ENCODE results near the gene CSRNP2. TPM values are rescaled to one million over a fixed set of nuclear protein-coding genes. Genes with fewer than 3 reads are reported as not detected.
"Not testable (repeated sequence)": the region's sequence is repeated elsewhere in the genome, so short reads cannot be mapped to it uniquely, and the experiment has no call there.

Gene CSRNP2
- total RNA-seq, 2 experiments from 2014 or later: 19.2 to 20.2 TPM

GRCh38 chr12:51103977-51104376 lies 20.6 kb upstream of the CSRNP2 start:
- Mint-ChIP-seq H3K9me3 (no peaks in the 10 kb centered on the region), H3K27ac (peak overlapping the region; percentile 69), H3K36me3 (peaks cover 36% of the 10 kb centered on the region), H3K4me3 (no peak overlapping the region), H3K27me3 (no peaks in the 10 kb centered on the region), H3K4me1 (ENCODE audit: low read depth) (peaks cover 9% of the 10 kb centered on the region)
- CTCF ChIA-PET: interaction anchor here (1.3 kb wide), 1 partner anchor 149 kb away, joined by 3 read pairs; no protein-coding TSS in a partner anchor
- DNase-seq: peak; percentile 51
- intact Hi-C loops (cut with micrococcal nuclease): no loop called here
- POLR2A ChIA-PET: no interaction called here

- Mint-ChIP-seq H3K27me3 (no peaks in the 10 kb centered on the region), H3K4me1 (ENCODE audit: low read depth) (peaks cover 3% of the 10 kb centered on the region), H3K4me3 (no peak overlapping the region), H3K9me3 (no peaks in the 10 kb centered on the region), H3K36me3 (peaks cover 40% of the 10 kb centered on the region), H3K27ac (no peak overlapping the region)
- intact Hi-C loops (cut with micrococcal nuclease): no loop called here
- DNase-seq: no peak
- ChIA-PET CTCF (no interaction called here), POLR2A (interaction anchor here (0.7 kb wide), 1 partner anchor 910 kb away, joined by 3 read pairs; no protein-coding TSS in a partner anchor)
Measured at GRCh38 chr12:51098611-51099010, 15.2 kb upstream of the CSRNP2 start.

- ChIA-PET CTCF (no interaction called here), POLR2A (no interaction called here)
- H3K36me3 Mint-ChIP-seq: peaks cover 15% of the 10 kb centered on the region
Measured at GRCh38 chr12:51090705-51091229, 7.4 kb upstream of the CSRNP2 start.

GRCh38 chr12:51087818-51088217 lies 4.4 kb upstream of the CSRNP2 start:
- Mint-ChIP-seq H3K27ac (peak overlapping the region; percentile 21), H3K9me3 (no peaks in the 10 kb centered on the region), H3K27me3 (no peaks in the 10 kb centered on the region), H3K4me1 (ENCODE audit: low read depth) (peaks cover 23% of the 10 kb centered on the region), H3K4me3 (no peak overlapping the region), H3K36me3 (peaks cover 1% of the 10 kb centered on the region)
- peak; percentile 66 for DNase-seq
- ChIA-PET POLR2A (no interaction called here), CTCF (no interaction called here)
- intact Hi-C loops (cut with micrococcal nuclease): loop anchor here (1.0 kb wide), 1 partner anchor 114 kb away; no protein-coding TSS in a partner anchor

More at GRCh38 chr12:51090705-51091229, 7.4 kb upstream of the CSRNP2 start:
- Mint-ChIP-seq H3K9me3 (no peaks in the 10 kb centered on the region), H3K4me1 (ENCODE audit: low read depth) (peaks cover 20% of the 10 kb centered on the region), H3K27me3 (no peaks in the 10 kb centered on the region), H3K27ac (no peak overlapping the region), H3K4me3 (no peak overlapping the region)
- DNase-seq: no peak
- intact Hi-C loops (cut with micrococcal nuclease): no loop called here

GRCh38 chr12:51086933-51087332 lies 3.5 kb upstream of the CSRNP2 start:
- H3K4me3 Mint-ChIP-seq: no peak overlapping the region
- peaks cover 32% of the 10 kb centered on the region for H3K4me1 Mint-ChIP-seq (ENCODE audit: low read depth)
- peaks cover 1% of the 10 kb centered on the region for H3K36me3 Mint-ChIP-seq
- CTCF ChIA-PET: no interaction called here
- intact Hi-C loops (cut with micrococcal nuclease): loop anchor here (1.0 kb wide), 1 partner anchor 115 kb away; no protein-coding TSS in a partner anchor
- H3K27me3 Mint-ChIP-seq: no peaks in the 10 kb centered on the region
- no peaks in the 10 kb centered on the region for H3K9me3 Mint-ChIP-seq
- H3K27ac Mint-ChIP-seq: no peak overlapping the region
- no peak for DNase-seq
- POLR2A ChIA-PET: no interaction called here

GRCh38 chr12:51085757-51086156 lies 2.4 kb upstream of the CSRNP2 start:
- intact Hi-C loops (cut with micrococcal nuclease): no loop called here
- H3K27me3 Mint-ChIP-seq: no peaks in the 10 kb centered on the region
- H3K4me3 Mint-ChIP-seq: no peak overlapping the region
- H3K27ac Mint-ChIP-seq: no peak overlapping the region
- H3K4me1 Mint-ChIP-seq (ENCODE audit: low read depth): peaks cover 41% of the 10 kb centered on the region
- POLR2A ChIA-PET: no interaction called here
- CTCF ChIA-PET: interaction anchor here (1.0 kb wide), 1 partner anchor 320 kb away, joined by 3 read pairs; no protein-coding TSS in a partner anchor
- H3K36me3 Mint-ChIP-seq: peaks cover 1% of the 10 kb centered on the region
- DNase-seq: no peak
- H3K9me3 Mint-ChIP-seq: no peaks in the 10 kb centered on the region

- DNase-seq: peak; percentile 57
Measured at GRCh38 chr12:51082561-51083125, 753 bp downstream of the CSRNP2 start.

GRCh38 chr12:51081421-51081820 lies 2.0 kb downstream of the CSRNP2 start:
- H3K9me3 Mint-ChIP-seq: no peaks in the 10 kb centered on the region
- H3K27ac Mint-ChIP-seq: no peak overlapping the region
- intact Hi-C loops (cut with micrococcal nuclease): loop anchor here (5.0 kb wide), 1 partner anchor 241 kb away; the partner anchor contains the start of gene BIN2
- no peak overlapping the region for H3K4me3 Mint-ChIP-seq
- POLR2A ChIA-PET: interaction anchor here (0.7 to 1.2 kb wide), 3 partner anchors 9 to 55 kb away, joined by 3 to 4 read pairs (median 3); partner anchors contain the start of genes LETMD1 and SLC11A2
- H3K4me1 Mint-ChIP-seq (ENCODE audit: low read depth): peaks cover 45% of the 10 kb centered on the region
- no peaks in the 10 kb centered on the region for H3K27me3 Mint-ChIP-seq
- peaks cover 11% of the 10 kb centered on the region for H3K36me3 Mint-ChIP-seq
- no peak for DNase-seq
- CTCF ChIA-PET: interaction anchor here (0.6 to 0.8 kb wide), 2 partner anchors 25 to 95 kb away, joined by 3 to 5 read pairs; no protein-coding TSS in a partner anchor

More at GRCh38 chr12:51082561-51083125, 753 bp downstream of the CSRNP2 start:
- Mint-ChIP-seq H3K4me1 (ENCODE audit: low read depth) (peaks cover 48% of the 10 kb centered on the region), H3K27me3 (no peaks in the 10 kb centered on the region), H3K9me3 (no peaks in the 10 kb centered on the region), H3K36me3 (peaks cover 11% of the 10 kb centered on the region), H3K27ac (peak overlapping the region; percentile 83), H3K4me3 (peak overlapping the region; percentile 91)
- intact Hi-C loops (cut with micrococcal nuclease): loop anchor here (1.0 to 5.0 kb wide), 8 partner anchors 34 to 286 kb away; partner anchors contain the start of genes BIN2, DAZAP2, LETMD1 and SLC11A2
- ChIA-PET CTCF (interaction anchor here (1.3 kb wide), 1 partner anchor 258 kb away, joined by 4 read pairs; no protein-coding TSS in a partner anchor), POLR2A (interaction anchor here (0.8 to 1.9 kb wide), 9 partner anchors 8 to 319 kb away, joined by 3 to 13 read pairs (median 4); partner anchors contain the start of genes ATF1, LETMD1, POU6F1 and SLC11A2)

- Mint-ChIP-seq H3K4me1 (ENCODE audit: low read depth) (peaks cover 50% of the 10 kb centered on the region), H3K4me3 (no peak overlapping the region), H3K27ac (no peak overlapping the region), H3K27me3 (no peaks in the 10 kb centered on the region), H3K36me3 (peaks cover 9% of the 10 kb centered on the region), H3K9me3 (no peaks in the 10 kb centered on the region)
- intact Hi-C loops (cut with micrococcal nuclease): loop anchor here (5.0 kb wide), 1 partner anchor 242 kb away; the partner anchor contains the start of gene BIN2
- POLR2A ChIA-PET: no interaction called here
- no peak for DNase-seq
- CTCF ChIA-PET: interaction anchor here (1.0 kb wide), 1 partner anchor 172 kb away, joined by 4 read pairs; no protein-coding TSS in a partner anchor
Measured at GRCh38 chr12:51080136-51080535, 3.3 kb downstream of the CSRNP2 start.

GRCh38 chr12:51078866-51079265 lies 4.5 kb downstream of the CSRNP2 start:
- CTCF ChIA-PET; intact Hi-C loops (cut with micrococcal nuclease); DNase-seq; H3K4me3 Mint-ChIP-seq; H3K9me3 Mint-ChIP-seq; POLR2A ChIA-PET; H3K27ac Mint-ChIP-seq; H3K27me3 Mint-ChIP-seq; H3K36me3 Mint-ChIP-seq: not testable (repeated sequence)
- peaks cover 50% of the 10 kb centered on the region for H3K4me1 Mint-ChIP-seq (ENCODE audit: low read depth)

- H3K9me3 Mint-ChIP-seq; H3K27me3 Mint-ChIP-seq; CTCF ChIA-PET; H3K4me3 Mint-ChIP-seq; H3K27ac Mint-ChIP-seq; DNase-seq; POLR2A ChIA-PET; intact Hi-C loops (cut with micrococcal nuclease): not testable (repeated sequence)
- Mint-ChIP-seq H3K4me1 (ENCODE audit: low read depth) (peaks cover 46% of the 10 kb centered on the region), H3K36me3 (peaks cover 13% of the 10 kb centered on the region)
Measured at GRCh38 chr12:51078346-51078745, 5.0 kb downstream of the CSRNP2 start.

GRCh38 chr12:51077930-51078329 lies 5.5 kb downstream of the CSRNP2 start:
- CTCF ChIA-PET: interaction anchor here (1.5 kb wide), 1 partner anchor 264 kb away, joined by 4 read pairs; no protein-coding TSS in a partner anchor

More at GRCh38 chr12:51077930-51078329, 5.5 kb downstream of the CSRNP2 start:
- no peak for DNase-seq
- POLR2A ChIA-PET: no interaction called here
- Mint-ChIP-seq H3K27me3 (no peaks in the 10 kb centered on the region), H3K4me1 (ENCODE audit: low read depth) (peaks cover 46% of the 10 kb centered on the region), H3K36me3 (peaks cover 13% of the 10 kb centered on the region), H3K9me3 (no peaks in the 10 kb centered on the region), H3K27ac (no peak overlapping the region), H3K4me3 (no peak overlapping the region)
- intact Hi-C loops (cut with micrococcal nuclease): no loop called here

Data from activated CD4-positive, alpha-beta memory T cell treated with anti-CD3 and anti-CD28 coated beads for 36 hours (primary cell).